Measurements from ENCODE around the gene MSL2.
A peak's percentile ranks its signal among the peaks of the same experiment; 100 is the strongest.
"Not testable (repeated sequence)": the region's sequence is repeated elsewhere in the genome, so short reads cannot be mapped to it uniquely, and the experiment has no call there.

The MSL2 gene

GRCh38 chr3:136196064-136196400 lies at the start of gene MSL2:
Gene MSL2, minus strand, starts transcription at chr3:136196335. Its CDS starts 1,222 bp downstream, at chr3:136195113.
- no peak for DNase-seq

- no peak for DNase-seq
Observed at GRCh38 chr3:136245691-136246090, 49.6 kb upstream of the MSL2 start.

GRCh38 chr3:136239094-136239493 lies 43.0 kb upstream of the MSL2 start:
- DNase-seq, result no peak

GRCh38 chr3:136237961-136238649 lies 42.0 kb upstream of the MSL2 start:
- no peak for DNase-seq

GRCh38 chr3:136237103-136237502 lies 41.0 kb upstream of the MSL2 start:
- no peak for DNase-seq

GRCh38 chr3:136236109-136236508 lies 40.0 kb upstream of the MSL2 start:
- DNase-seq, result no peak

- no peak for DNase-seq
Observed at GRCh38 chr3:136235545-136235944, 39.4 kb upstream of the MSL2 start.

GRCh38 chr3:136232413-136232812 lies 36.3 kb upstream of the MSL2 start:
- no peak for DNase-seq

- not testable (repeated sequence) for DNase-seq
Observed at GRCh38 chr3:136222746-136223145, 26.6 kb upstream of the MSL2 start.

- no peak for DNase-seq
Observed at GRCh38 chr3:136211547-136211946, 15.4 kb upstream of the MSL2 start.

GRCh38 chr3:136209921-136210320 lies 13.8 kb upstream of the MSL2 start:
- no peak for DNase-seq

- DNase-seq, result no peak
Observed at GRCh38 chr3:136207489-136208115, 11.5 kb upstream of the MSL2 start.

GRCh38 chr3:136199219-136199618 lies 3.1 kb upstream of the MSL2 start:
- not testable (repeated sequence) for DNase-seq

GRCh38 chr3:136198462-136199078 lies 2.4 kb upstream of the MSL2 start:
- DNase-seq, result not testable (repeated sequence)

GRCh38 chr3:136197159-136197793 lies 1.1 kb upstream of the MSL2 start:
- DNase-seq, result no peak

- peak; percentile 99 for DNase-seq
Observed at GRCh38 chr3:136196401-136197158, 445 bp upstream of the MSL2 start.

GRCh38 chr3:136195258-136196063 lies 674 bp downstream of the MSL2 start:
- DNase-seq, result no peak

- peak; percentile 75 to 79 for DNase-seq
Observed at GRCh38 chr3:136194409-136195257, 1.5 kb downstream of the MSL2 start.

GRCh38 chr3:136193278-136194054 lies 2.7 kb downstream of the MSL2 start:
- DNase-seq, result no peak

GRCh38 chr3:136192831-136193230 lies 3.3 kb downstream of the MSL2 start:
- DNase-seq, result no peak
